Activated naive CD8-positive, alpha-beta T cell treated with anti-CD3 and anti-CD28 coated beads, Interleukin-2, amount 10 ng/mL, durations not matched to agents 7 days and 5 days (primary cell): ENCODE data around the gene PRRX1. TPM values are rescaled to one million over a fixed set of nuclear protein-coding genes. Genes with fewer than 3 reads are reported as not detected.

ENCODE experiments used
- ATAC-seq: fragments of 150-1000 bp; cut with Tn5 transposase; one replicate; pipeline ENCODE4 v1.10.0; 2021; ENCODE audit warnings: low read depth, moderate library complexity
- POLR2A ChIA-PET: fragments of 350-600 bp; sonication (Branson Sonifier 250); formaldehyde crosslinking; loops from one replicate; lab custom pipeline; 2021; ENCODE audit warnings: antibody characterized with exemption; lab: Charles Lee
- DNase-seq: peaks from one replicate; pipeline ENCODE4 v3.0.0; 2021
- H3K27ac Mint-ChIP-seq: one replicate; pipeline ENCODE4 v1.8.0; 2022; ENCODE audit warnings: mild to moderate bottlenecking, mixed read lengths
- H3K27me3 Mint-ChIP-seq: one replicate; pipeline ENCODE4 v1.8.0; 2022; ENCODE audit warnings: mild to moderate bottlenecking, moderate library complexity, mixed read lengths
- H3K36me3 Mint-ChIP-seq: one replicate; pipeline ENCODE4 v1.8.0; 2021; ENCODE audit warnings: mild to moderate bottlenecking, mixed read lengths
- H3K4me1 Mint-ChIP-seq: one replicate; pipeline ENCODE4 v1.8.0; 2021; ENCODE audit warnings: mixed read lengths
- H3K4me3 Mint-ChIP-seq: one replicate; pipeline ENCODE4 v1.8.0; 2022; ENCODE audit warnings: mild to moderate bottlenecking, moderate library complexity, mixed read lengths
- H3K9me3 Mint-ChIP-seq: one replicate; pipeline ENCODE4 v1.8.0; 2021; ENCODE audit warnings: mixed read lengths
- total RNA-seq, 2 experiments: library from RNA; stranded (reverse); gene quantifications; one replicate each; pipeline ENCODE4 v1.2.3, GENCODE V29; 2021

PRRX1 gene
- total RNA-seq, 2 experiments from 2014 or later: not detected

- no peaks in the 10 kb centered on the region for H3K9me3 Mint-ChIP-seq
- peaks cover 17% of the 10 kb centered on the region for H3K27me3 Mint-ChIP-seq
- POLR2A ChIA-PET: no interaction called here
- H3K4me1 Mint-ChIP-seq: no peaks in the 10 kb centered on the region
- no peak overlapping the region for H3K4me3 Mint-ChIP-seq
- DNase-seq (no peak), ATAC-seq (no peak)
- no peak overlapping the region for H3K27ac Mint-ChIP-seq
- H3K36me3 Mint-ChIP-seq: no peaks in the 10 kb centered on the region
These were observed 65.5 kb downstream of the PRRX1 start for GRCh38 chr1:170729225-170730002.

GRCh38 chr1:170730014-170730413, 66.1 kb downstream of the PRRX1 start:
- ATAC-seq (no peak), DNase-seq (no peak)
- H3K27me3 Mint-ChIP-seq: peaks cover 15% of the 10 kb centered on the region
- no peaks in the 10 kb centered on the region for H3K9me3 Mint-ChIP-seq
- no peaks in the 10 kb centered on the region for H3K36me3 Mint-ChIP-seq
- POLR2A ChIA-PET: no interaction called here
- H3K27ac Mint-ChIP-seq: no peak overlapping the region
- no peaks in the 10 kb centered on the region for H3K4me1 Mint-ChIP-seq
- no peak overlapping the region for H3K4me3 Mint-ChIP-seq

- H3K9me3 Mint-ChIP-seq: no peaks in the 10 kb centered on the region
- H3K4me3 Mint-ChIP-seq: no peak overlapping the region
- no peaks in the 10 kb centered on the region for H3K36me3 Mint-ChIP-seq
- no peak for ATAC-seq
- H3K4me1 Mint-ChIP-seq: no peaks in the 10 kb centered on the region
- POLR2A ChIA-PET: no interaction called here
- no peak overlapping the region for H3K27ac Mint-ChIP-seq
- DNase-seq: no peak
- peaks cover 15% of the 10 kb centered on the region for H3K27me3 Mint-ChIP-seq
These were observed 66.5 kb downstream of the PRRX1 start for GRCh38 chr1:170730438-170730837.

DNA sequence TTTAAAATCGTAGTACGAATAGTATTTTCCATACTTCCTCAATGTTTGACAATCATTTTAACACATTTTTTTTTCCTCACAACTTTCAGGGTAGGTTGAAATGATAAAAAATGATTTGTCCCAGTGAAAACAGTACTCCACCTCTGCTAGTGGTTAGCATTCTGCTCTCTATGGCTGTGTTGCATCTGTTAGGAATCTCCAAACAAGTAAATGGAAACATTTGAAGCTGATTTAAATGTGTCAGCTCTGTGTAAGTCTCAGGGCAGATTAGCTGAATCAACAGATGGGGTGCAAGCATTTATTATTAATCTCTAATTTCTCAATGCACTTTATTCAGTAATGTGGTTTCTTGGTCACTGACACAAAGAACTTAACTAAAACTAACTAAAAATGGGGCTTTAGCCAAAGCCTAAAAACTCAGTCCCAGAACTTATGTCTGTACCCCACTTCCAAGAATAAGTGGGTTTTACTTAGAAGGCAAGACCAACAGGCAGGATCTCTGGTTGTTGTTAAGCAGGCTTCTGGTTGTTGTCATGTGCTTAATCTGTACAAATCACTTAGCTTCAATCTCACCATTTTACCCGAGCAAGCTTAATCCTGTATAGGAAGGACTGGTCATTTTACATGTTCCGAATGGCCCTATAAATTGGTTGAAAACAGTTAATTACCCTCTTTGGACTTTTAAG, 67.8 kb downstream of the PRRX1 start:
- H3K27me3 Mint-ChIP-seq: peaks cover 13% of the 10 kb centered on the region
- no peak for ATAC-seq
- H3K27ac Mint-ChIP-seq: no peak overlapping the region
- H3K9me3 Mint-ChIP-seq: no peaks in the 10 kb centered on the region
- H3K4me1 Mint-ChIP-seq: no peaks in the 10 kb centered on the region
- H3K4me3 Mint-ChIP-seq: no peak overlapping the region
- H3K36me3 Mint-ChIP-seq: no peaks in the 10 kb centered on the region
- POLR2A ChIA-PET: no interaction called here
- no peak for DNase-seq

DNA sequence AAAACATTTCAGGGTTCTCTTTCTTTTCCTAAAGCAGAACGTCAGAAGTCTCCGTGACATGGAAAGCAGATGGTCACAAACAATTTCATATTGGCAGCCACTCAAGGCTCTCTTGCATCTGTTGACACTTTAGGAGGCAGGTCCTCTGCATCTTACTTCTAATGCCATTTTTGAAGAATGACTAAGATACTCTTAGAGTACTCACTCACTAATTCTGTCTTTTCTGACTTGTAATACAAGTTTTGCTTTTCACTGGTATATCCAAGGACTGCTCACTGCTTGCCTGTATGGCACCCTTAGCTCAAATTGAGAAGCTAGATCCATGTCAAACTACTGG, 68.3 kb downstream of the PRRX1 start:
- Mint-ChIP-seq H3K27me3 (peaks cover 11% of the 10 kb centered on the region), H3K9me3 (no peaks in the 10 kb centered on the region), H3K27ac (no peak overlapping the region), H3K36me3 (no peaks in the 10 kb centered on the region), H3K4me1 (no peaks in the 10 kb centered on the region), H3K4me3 (no peak overlapping the region)
- ATAC-seq: no peak
- POLR2A ChIA-PET: no interaction called here
- DNase-seq: no peak

DNA sequence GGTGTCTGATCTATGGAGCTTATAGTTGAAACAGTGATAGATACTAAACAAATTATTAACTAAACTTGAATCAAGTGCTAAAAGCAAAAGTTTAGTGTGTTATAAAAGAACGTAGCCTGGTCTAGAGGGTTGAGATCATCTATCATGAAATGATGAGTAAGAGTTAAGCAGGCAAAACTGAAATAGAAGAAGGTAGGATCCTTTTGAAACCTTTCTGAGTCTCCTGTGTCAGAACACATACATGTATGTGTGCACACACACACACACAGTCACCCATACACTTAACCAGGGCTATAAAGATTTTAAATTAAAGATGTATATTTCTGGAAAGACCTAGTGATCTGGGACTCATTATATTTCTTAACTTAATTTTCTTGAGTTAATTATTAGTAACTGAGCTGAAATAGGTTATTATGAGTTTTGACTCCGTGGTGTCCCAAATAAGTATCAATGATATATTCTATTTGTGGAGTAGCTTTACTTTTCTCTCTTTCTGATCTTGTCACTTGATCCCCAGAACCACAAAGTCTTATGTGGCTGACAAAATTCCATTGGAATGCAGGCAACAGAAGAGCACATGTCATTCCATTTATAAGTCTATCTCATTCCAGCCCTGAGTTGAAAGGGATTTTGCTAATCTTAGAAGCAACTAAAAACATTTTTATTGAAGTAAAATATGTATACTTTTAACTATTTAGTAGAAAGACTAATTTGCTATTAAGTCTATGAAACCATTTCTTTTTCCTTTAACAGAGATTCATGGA, 70.7 kb downstream of the PRRX1 start:
- no peaks in the 10 kb centered on the region for H3K36me3 Mint-ChIP-seq

DNA sequence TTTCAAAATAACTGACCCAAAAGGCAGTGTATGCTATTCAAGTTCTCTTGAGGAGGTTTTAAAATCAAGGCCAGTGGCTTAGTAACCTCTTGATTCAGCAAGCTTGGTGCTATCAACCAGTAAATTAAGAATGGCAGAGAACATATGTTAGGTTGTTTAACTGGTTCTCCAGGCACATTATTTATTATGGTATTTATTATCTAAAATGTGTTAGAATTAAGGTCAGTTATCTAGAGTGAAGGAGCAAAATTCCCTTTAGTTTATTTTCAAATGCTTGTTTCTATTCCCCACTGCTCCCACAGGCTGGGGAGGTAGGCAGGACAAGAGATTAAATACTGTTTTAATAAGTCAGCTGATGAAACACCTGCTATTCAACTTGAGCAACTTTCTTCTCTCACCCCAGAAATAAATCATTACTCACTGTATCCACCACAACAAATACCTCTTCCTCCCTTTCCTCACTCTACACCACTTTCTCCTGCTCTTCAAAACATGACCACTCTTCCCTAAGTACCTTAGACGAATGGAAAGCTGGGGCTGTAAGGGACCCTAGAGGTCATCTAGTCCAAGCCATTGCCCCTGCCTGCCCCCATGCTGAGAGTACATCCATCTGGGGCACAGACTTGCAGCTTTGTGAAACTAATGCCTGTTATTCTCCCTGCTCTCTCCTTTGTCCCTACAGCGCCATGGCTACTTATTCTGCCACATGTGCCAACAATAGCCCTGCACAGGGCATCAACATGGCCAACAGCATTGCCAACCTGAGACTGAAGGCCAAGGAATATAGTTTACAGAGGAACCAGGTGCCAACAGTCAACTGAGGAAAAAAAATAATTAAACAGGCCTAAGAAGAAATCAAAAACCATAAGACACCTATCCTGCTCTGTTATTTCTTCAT, 71.7 kb downstream of the PRRX1 start:
- no peaks in the 10 kb centered on the region for H3K36me3 Mint-ChIP-seq
- H3K4me1 Mint-ChIP-seq: no peaks in the 10 kb centered on the region
- H3K27ac Mint-ChIP-seq: no peak overlapping the region
- H3K9me3 Mint-ChIP-seq: peaks cover 3% of the 10 kb centered on the region
- H3K4me3 Mint-ChIP-seq: no peak overlapping the region
- ATAC-seq (no peak), DNase-seq (no peak)
- POLR2A ChIA-PET: no interaction called here
- H3K27me3 Mint-ChIP-seq: peaks cover 11% of the 10 kb centered on the region

More for the DNA sequence above, 70.7 kb downstream of the PRRX1 start:
- H3K4me3 Mint-ChIP-seq: no peak overlapping the region
- ATAC-seq (no peak), DNase-seq (no peak)
- H3K4me1 Mint-ChIP-seq: no peaks in the 10 kb centered on the region
- no peak overlapping the region for H3K27ac Mint-ChIP-seq
- H3K27me3 Mint-ChIP-seq: peaks cover 11% of the 10 kb centered on the region
- POLR2A ChIA-PET: no interaction called here
- no peaks in the 10 kb centered on the region for H3K9me3 Mint-ChIP-seq

- H3K4me3 Mint-ChIP-seq: no peak overlapping the region
- POLR2A ChIA-PET: no interaction called here
- DNase-seq (no peak), ATAC-seq (no peak)
- H3K9me3 Mint-ChIP-seq: peaks cover 6% of the 10 kb centered on the region
- no peaks in the 10 kb centered on the region for H3K36me3 Mint-ChIP-seq
- H3K4me1 Mint-ChIP-seq: no peaks in the 10 kb centered on the region
- H3K27me3 Mint-ChIP-seq: peaks cover 3% of the 10 kb centered on the region
- no peak overlapping the region for H3K27ac Mint-ChIP-seq
These were observed 75.9 kb downstream of the PRRX1 start for GRCh38 chr1:170739803-170740202.

DNA sequence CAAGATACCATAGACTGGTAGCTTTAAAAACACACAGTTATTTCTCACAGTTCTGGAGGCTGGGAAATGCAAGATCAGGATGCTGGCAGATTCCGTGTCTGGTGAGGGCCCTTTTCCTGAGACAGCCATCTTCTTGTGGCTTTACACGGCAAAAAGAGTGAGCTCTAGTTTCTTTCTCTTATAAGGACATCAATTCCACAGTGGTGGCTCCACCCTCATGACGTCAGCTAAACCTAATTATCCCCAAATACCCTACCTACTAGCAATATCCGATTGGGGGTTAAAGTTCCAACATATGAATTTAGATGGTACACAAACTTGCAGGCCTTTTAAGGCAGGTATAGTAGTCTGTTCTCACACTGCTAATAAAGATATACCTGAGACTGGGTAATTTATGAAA, 77.7 kb downstream of the PRRX1 start:
- Mint-ChIP-seq H3K4me1 (no peaks in the 10 kb centered on the region), H3K4me3 (no peak overlapping the region), H3K27ac (no peak overlapping the region), H3K27me3 (peaks cover 2% of the 10 kb centered on the region), H3K36me3 (no peaks in the 10 kb centered on the region), H3K9me3 (peaks cover 6% of the 10 kb centered on the region)
- POLR2A ChIA-PET: no interaction called here
- no peak for DNase-seq
- ATAC-seq: no peak

GRCh38 chr1:170742600-170742999, 78.7 kb downstream of the PRRX1 start:
- peaks cover 6% of the 10 kb centered on the region for H3K9me3 Mint-ChIP-seq
- H3K27me3 Mint-ChIP-seq: peaks cover 2% of the 10 kb centered on the region
- no peaks in the 10 kb centered on the region for H3K4me1 Mint-ChIP-seq
- no peaks in the 10 kb centered on the region for H3K36me3 Mint-ChIP-seq
- no peak for DNase-seq
- H3K4me3 Mint-ChIP-seq: no peak overlapping the region
- POLR2A ChIA-PET: no interaction called here
- ATAC-seq: no peak
- no peak overlapping the region for H3K27ac Mint-ChIP-seq

DNA sequence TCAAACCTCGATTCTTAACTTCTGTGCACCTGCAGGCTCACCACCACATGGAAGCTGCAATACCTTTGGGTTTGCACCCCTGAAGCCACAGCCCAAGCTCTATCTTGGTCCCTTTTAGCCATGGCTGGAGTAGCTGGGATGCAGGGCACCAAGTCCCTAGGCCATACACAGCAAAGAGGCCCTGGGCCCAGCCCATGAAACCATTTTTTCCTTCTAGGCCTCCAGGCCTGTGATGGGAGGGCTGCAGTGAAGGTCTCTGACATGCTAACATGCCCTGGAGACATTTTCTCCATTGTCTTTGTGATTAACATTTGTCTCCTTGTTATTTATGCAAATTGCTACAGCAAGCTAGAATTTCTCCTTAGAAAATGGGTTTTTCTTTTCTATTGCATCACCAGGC, 79.2 kb downstream of the PRRX1 start:
- H3K36me3 Mint-ChIP-seq: no peaks in the 10 kb centered on the region
- peaks cover 2% of the 10 kb centered on the region for H3K27me3 Mint-ChIP-seq
- H3K4me1 Mint-ChIP-seq: no peaks in the 10 kb centered on the region
- POLR2A ChIA-PET: no interaction called here
- ATAC-seq (no peak), DNase-seq (no peak)
- H3K9me3 Mint-ChIP-seq: peaks cover 6% of the 10 kb centered on the region
- no peak overlapping the region for H3K4me3 Mint-ChIP-seq
- H3K27ac Mint-ChIP-seq: no peak overlapping the region

DNA sequence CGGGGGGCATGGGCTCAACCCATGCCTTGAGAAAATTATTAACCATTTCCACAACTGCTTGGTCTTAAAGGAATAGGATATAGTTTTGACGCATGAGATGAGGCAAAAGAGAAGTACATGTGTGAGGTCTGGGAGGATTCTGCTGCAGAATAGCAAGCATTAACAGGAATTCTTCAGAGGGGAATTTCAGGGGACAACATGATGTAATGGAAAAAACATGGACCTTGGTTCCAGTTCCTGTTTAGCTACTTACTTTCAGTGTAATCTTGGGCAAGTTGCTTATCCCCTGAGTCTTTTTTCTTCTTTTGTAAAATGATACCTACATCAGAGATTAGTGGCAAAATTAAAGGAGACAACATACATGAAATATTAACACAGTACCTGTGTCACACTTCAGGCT, 85.6 kb downstream of the PRRX1 start:
- POLR2A ChIA-PET: no interaction called here
- DNase-seq (no peak), ATAC-seq (no peak)
- no peaks in the 10 kb centered on the region for H3K4me1 Mint-ChIP-seq
- no peaks in the 10 kb centered on the region for H3K9me3 Mint-ChIP-seq
- peaks cover 2% of the 10 kb centered on the region for H3K27me3 Mint-ChIP-seq
- H3K27ac Mint-ChIP-seq: no peak overlapping the region
- no peak overlapping the region for H3K4me3 Mint-ChIP-seq
- H3K36me3 Mint-ChIP-seq: no peaks in the 10 kb centered on the region

DNA sequence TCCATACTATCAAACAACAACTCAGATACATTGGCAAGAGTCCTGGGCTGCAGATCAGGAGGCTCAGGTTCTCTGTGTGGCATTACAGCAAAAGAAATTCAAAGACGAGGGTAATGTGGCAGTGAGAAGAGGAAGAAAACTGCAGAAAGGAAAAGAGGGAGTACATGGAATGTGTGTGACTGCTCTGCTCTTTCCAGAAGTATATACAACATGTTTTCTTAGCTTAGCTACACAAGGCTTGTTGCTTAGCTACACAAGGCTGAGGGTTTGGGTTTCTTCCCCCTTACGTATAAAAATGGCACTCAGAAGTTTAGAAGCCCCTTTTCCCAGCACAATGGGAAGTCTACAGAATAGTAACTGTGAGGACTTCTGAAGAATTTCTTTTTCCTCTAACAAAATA, 86.0 kb downstream of the PRRX1 start:
- H3K27ac Mint-ChIP-seq: no peak overlapping the region
- POLR2A ChIA-PET: no interaction called here
- ATAC-seq: no peak

More for the DNA sequence above, 86.0 kb downstream of the PRRX1 start:
- Mint-ChIP-seq H3K27me3 (peaks cover 2% of the 10 kb centered on the region), H3K9me3 (no peaks in the 10 kb centered on the region), H3K4me3 (no peak overlapping the region), H3K36me3 (no peaks in the 10 kb centered on the region), H3K4me1 (no peaks in the 10 kb centered on the region)
- DNase-seq: no peak
